CD4-positive, alpha-beta T cell treated with Interleukin-4 for 4 hours (primary cell): ENCODE data around the gene KRT86.
"Not testable (repeated sequence)": the region's sequence is repeated elsewhere in the genome, so short reads cannot be mapped to it uniquely, and the experiment has no call there.

Experiments
- DNase-seq: peaks from one replicate; pipeline ENCODE4 v3.0.0-alpha.2; 2020

KRT86 gene

DNA sequence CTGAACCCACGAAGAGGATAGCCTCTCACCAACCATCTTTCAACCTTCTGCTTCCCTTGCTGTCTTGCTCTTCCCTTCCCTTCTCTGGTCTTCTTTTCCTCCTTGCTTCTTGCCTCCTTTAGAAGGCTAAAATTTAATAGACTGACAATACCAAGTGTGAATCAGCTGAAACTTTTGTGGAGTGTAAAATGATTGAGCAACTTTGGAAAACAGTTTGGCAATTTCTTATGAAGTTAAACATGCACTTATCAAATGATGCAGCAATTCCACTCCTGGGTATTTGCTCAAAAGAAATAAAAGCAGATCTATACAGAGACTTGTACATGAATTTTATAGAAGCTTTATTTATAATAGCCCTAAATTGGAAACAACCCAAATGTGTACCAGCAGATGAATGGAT, 3.3 kb upstream of the KRT86 start:
- no peak for DNase-seq

GRCh38 chr12:52275686-52276085, 1.2 kb downstream of the KRT86 start:
- no peak for DNase-seq

- no peak for DNase-seq
These were observed 3.2 kb downstream of the KRT86 start for GRCh38 chr12:52277486-52278245.

DNA sequence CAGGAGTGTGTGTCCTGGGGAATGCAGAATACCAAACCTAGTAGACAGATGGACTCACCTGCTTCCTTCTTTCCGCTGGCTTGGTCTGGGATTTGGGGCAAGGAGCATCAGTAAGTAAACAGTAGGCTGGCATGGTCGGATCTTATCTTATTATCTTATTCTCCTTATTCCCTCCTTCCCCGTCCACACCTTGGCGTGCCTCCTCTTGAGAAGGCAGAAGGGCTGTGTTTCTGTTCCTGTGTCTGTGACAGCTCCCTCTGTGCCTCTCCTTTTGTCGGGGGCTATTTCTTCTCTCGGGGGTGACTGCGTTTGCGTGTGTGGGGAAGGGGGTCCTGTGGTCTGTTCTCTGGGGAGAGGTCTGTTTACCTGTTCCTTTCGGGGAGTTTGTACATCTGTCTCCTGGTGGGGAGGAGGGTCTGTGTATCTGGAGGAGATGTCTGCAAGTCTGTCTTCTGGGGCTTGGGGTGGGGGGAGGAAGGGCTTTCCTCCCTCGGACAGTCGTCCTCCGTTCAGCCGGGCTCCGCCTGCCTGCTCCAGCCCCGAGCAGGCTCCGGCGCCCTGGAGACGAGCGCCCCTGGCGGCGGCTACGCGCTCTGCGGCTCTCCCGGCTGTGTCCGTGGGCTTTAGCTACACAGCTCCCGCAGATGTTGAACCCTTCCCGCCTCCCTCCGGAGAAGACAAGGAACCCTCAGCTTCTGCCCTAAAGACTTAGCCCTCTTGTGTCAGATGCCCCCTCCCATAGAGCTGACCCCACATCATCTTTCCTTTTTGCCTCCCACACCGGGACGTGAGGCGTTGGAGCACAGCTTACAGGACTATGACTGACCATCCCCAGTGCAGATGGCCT, 4.4 kb downstream of the KRT86 start:
- DNase-seq, result peak; percentile 43

- DNase-seq, result no peak
These were observed 5.2 kb downstream of the KRT86 start for GRCh38 chr12:52279422-52280318.

DNA sequence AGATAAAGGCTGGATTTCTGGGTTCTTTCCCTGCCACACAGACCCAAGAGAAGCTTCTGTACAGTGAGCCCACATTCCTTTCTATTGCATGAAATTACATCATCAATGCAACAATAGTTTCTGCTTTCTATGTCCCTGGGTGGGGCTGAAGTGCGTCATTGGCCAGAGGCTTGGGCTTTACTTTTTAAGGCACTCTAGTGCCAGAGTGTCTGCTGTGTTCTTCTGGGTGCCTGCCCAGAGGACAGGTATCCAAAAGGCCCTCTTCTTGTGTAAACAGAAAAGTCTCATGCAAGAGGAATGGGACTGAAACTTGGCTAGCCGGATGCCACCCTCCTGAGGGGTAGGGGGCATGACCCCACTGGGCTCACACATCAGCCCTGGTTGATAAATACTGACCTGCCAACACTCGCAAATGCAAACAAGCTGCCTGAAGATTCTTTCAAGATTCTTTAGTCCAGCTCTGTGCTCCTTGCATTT, 5.9 kb downstream of the KRT86 start:
- no peak for DNase-seq

DNA sequence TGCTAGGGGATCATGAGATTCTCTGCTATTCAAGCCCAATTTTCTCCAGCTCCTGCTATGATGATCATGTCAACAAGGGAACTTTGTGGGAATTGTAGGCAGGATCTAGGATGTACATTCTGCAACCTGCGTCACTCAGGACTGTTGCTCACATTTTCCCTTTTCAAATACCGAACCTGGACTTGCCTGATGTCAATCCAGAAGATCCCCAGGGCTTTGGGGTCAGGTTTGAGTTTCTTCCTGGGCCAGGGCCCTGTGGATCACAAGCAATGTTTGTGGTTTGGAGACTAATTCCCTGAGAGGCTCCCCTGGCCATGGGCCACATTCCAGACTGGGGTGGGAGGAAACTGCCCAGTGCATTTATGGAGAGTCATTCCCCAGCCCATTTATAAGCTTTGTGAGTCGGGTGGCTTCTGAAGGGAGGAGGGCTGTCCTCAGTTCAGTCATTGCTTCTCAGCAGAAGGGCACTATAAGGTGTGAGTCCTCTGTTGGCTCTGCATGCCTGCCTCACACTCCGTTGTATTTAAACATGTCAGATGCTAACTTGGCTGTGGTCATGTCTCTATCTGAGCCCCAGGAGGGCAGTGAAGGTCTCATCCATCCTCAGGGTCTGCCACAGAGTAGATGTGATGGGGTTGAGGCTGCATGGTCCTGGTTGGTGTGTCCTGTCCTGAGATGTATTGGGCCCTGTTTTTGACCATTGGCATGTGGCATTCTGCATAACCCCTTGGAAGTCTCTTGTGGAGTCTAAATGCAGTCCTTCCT, 6.5 kb downstream of the KRT86 start:
- no peak for DNase-seq

DNA sequence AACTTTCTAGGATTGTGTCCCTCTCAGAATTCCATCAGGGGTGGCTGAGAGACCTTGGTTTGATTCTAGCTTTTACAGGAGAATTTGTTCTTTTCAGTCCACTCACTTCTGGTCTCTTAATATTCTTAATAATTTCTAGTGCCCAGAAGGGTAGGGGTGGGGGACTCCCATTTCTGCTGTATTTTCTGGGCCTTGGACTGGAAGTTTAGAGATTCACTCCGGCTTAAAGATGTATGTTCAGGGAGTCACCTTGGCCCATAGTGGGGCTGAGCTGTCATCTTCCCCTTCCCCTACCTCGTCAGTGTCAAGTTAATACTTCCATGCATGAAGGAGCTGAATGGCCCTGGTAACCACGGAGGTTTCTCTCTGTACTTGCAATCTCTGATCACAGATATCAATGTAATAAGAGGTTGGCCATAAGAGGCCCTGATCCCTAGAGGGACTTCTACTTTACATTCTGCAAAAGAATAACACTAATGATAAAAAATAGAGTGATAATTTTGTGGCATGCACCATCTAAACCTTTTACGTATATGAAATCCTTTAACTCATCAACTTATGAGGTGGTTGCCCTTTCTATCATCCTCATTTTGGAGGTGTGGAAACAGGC, 10.2 kb downstream of the KRT86 start:
- DNase-seq, result no peak

GRCh38 chr12:52285172-52285745, 10.8 kb downstream of the KRT86 start:
- no peak for DNase-seq

GRCh38 chr12:52285851-52286530, 11.5 kb downstream of the KRT86 start:
- no peak for DNase-seq

GRCh38 chr12:52286857-52287785, 12.7 kb downstream of the KRT86 start:
- DNase-seq, result not testable (repeated sequence)

GRCh38 chr12:52287816-52288805, 13.7 kb downstream of the KRT86 start:
- DNase-seq, result not testable (repeated sequence)

GRCh38 chr12:52290483-52291134, 16.2 kb downstream of the KRT86 start:
- DNase-seq, result not testable (repeated sequence)

DNA sequence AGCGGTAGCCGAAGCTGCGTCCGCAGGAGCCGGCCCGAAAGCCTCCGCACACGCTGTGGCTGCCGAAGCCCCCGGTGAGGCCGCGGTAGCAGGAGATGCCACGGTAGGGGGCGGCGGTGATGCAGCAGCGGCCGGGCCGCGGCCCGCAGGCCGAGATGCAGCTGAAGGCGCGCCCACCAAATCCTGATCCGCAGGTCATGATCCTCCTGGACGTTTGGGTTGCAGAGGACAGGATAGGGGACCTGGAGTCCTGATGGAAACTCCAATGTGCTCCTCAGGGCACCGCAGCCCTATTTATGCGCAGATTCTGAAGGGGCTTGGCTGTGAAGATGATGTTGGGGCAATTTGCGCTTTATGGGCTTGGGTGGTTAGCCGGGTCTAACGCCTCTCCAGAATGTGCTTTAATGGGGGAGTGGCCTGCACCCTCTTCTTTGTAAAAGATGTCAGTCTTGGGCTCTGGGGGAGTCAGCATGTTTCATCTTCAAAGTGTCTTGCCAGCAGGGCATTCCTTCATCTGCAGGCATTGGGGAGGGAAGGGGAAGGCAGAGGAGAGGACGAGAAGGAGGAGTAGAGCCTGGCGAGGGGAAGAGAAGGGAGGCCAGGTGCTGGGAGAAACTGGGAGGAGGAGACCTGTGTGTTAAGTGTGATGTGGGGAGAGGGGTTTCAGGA, 17.0 kb downstream of the KRT86 start, which contains the start of gene KRT81:
TSS of gene KRT81 (minus strand) at position 268 of the 669 bp plus-strand sequence. CDS start at position 199, 69 bp downstream.
- no peak for DNase-seq

DNA sequence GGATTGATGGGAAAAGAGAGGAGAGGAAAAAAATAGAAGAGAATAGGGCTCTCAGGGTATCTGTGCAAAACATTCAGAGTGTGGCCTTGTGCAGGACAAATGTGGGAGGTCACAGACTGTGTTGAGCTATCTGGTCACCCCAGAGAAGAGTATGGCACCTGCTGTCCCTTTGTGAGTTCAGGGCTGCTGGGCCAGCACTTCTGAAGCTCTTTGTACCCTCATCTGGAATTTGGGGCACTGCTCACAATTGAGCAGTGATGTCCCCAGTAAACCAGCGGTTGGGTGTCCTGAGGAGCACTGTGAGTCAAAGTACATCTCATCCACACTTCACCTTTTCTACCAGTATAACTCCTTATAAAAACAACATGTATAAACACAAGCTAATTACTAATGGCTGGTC, 19.5 kb downstream of the KRT86 start:
- no peak for DNase-seq

DNA sequence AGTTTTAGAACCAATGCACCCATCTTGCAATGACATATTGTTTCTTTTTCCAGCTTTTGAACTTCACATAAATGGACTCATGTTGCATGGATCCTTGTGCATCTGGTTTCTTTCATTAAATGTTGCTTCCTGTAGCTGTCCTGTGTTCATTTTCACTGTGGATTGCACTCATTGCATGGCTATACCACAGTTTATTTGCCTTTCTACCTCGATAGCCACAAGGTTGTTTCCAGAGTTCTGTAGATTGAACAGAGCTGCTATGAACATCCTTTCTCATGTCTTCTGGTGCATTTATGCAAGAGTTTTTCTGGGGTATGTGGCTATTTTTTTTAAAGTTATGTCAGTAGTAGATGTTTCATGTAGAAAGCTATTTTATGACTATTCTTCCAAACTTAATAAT, 20.4 kb downstream of the KRT86 start:
- no peak for DNase-seq

GRCh38 chr12:52295663-52296062, 21.2 kb downstream of the KRT86 start:
- no peak for DNase-seq
